H1 (cell line): ENCODE measurements around the gene PSORS1C2. TPM values are rescaled to one million over a fixed set of nuclear protein-coding genes. Genes with fewer than 3 reads are reported as not detected.

Experiments used
- CEBPB ChIP-seq: IDR thresholded peaks from 2 replicates; pipeline ENCODE4 v1.6.1; 2012; ENCODE audit warnings: low read depth, low read length
- CHD7 ChIP-seq: fragments of 300-600 bp; sonication (generic); IDR thresholded peaks from 2 replicates; pipeline ENCODE4 v1.7.1; 2012; ENCODE audit warnings: low read length, moderate library complexity, mild to moderate bottlenecking, inconsistent platforms; ENCODE audit not compliant: insufficient replicate concordance
- RFX5 ChIP-seq: IDR thresholded peaks from 2 replicates; pipeline ENCODE4 v1.6.1; 2011; ENCODE audit warnings: low read depth, low read length, improper control_type of control experiment, borderline replicate concordance
- SIX5 ChIP-seq: IDR thresholded peaks from 2 replicates; pipeline ENCODE4 v1.6.1; 2011; ENCODE audit warnings: mild to moderate bottlenecking, low read depth, low read length
- SP4 ChIP-seq: IDR thresholded peaks from 2 replicates; pipeline ENCODE4 v1.6.1; 2012; ENCODE audit warnings: low read length, inconsistent platforms
- TEAD4 ChIP-seq: IDR thresholded peaks from 2 replicates; pipeline ENCODE4 v1.6.1; 2012; ENCODE audit warnings: low read depth, low read length, inconsistent platforms, mixed read lengths
- polyA plus RNA-seq, 7 experiments: library from polyadenylated mRNA; depleted of rRNA in 3 of 7; stranded (reverse) in 5 of 7; unstranded in 2 of 7; fragments of >200 nt in 5 of 7; fragments of 200-250 nt in 2 of 7; gene quantifications; 1 replicate in 5 of 7; 2 replicates in 1 of 7; 4 replicates in 1 of 7; pipeline versions ENCODE4 v1.2.1 to v1.2.3, GENCODE V29; 2011 to 2013; ENCODE audit warnings: missing spikeins in 2 of 7, mixed read lengths in 2 of 7
- total RNA-seq: library from RNA; stranded (reverse); fragmentation: NEBNext Ultra II Directional; extraction: Animal tissue kit (Norgen Biotek cat#: 25700); gene quantifications from 2 replicates; pipeline ENCODE4 v1.2.1, GENCODE V29; 2021

Gene PSORS1C2
- total and polyA plus RNA-seq, 2 of the 8 experiments (the other 6 are each of a cell fraction or from before 2014, with no cell fraction given) = 0.11 TPM; not detected in 1

DNA sequence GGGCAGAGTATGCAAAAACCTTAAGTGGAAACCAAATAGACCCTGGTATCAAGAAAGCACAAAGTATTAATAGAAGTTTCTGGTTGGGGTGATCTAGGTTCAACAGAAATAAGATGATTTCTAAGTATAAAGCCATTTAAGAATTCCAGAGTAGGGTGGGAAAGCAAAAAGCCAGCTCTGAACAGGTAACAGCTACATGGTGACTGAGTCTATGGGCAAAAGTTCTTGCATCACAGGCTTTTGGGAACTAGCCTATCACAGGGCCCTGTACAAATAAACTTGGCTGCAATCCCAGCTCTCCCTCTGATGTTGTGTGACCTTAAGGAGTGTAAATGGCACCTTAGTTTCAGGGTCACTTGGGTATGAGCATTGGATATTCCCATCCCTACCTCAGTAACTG is 25.1 kb upstream of the PSORS1C2 start (continued):
- no peak for TF ChIP-seq CHD7
- no peak for TF ChIP-seq RFX5
- TF ChIP-seq SIX5 = no peak
- TF ChIP-seq CEBPB = no peak
- TF ChIP-seq SP4 = no peak
- no peak for TF ChIP-seq TEAD4
